ENCODE data around the gene DOK4.

GRCh38 chr16:57447186-57447962 lies 38.9 kb downstream of the DOK4 start, which contains the start of the genes CIAPIN1 and COQ9:
- TF ChIP-seq POLR2A (IDR thresholded peaks at IDR 0.05; ENCODE audit: low read length) (peak; percentile 86), GATA1 (IDR thresholded peaks at IDR 0.05; ENCODE audit: low read depth, low read length) (no peak)
